Endothelial cell of umbilical vein (primary cell): ENCODE data around the gene PDE7B. TPM values are rescaled to one million over a fixed set of nuclear protein-coding genes. Genes with fewer than 3 reads are reported as not detected.

Experiments used
- BruUV-seq: library from RNA; stranded (reverse); fragments of 400-500 nt; replicated peaks from 2 replicates; lab custom pipeline; 2021; lab: Mats Ljungman, UMichigan
- CTCF ChIA-PET: fragments of 300-600, 350-600 bp; sonication (Branson Sonifier 250); formaldehyde crosslinking; loops from one replicate; lab custom pipeline; 2021; ENCODE audit warnings: antibody characterized with exemption, inconsistent platforms; lab: Charles Lee
- POLR2A ChIA-PET: fragments of 300-600, 350-600 bp; sonication (Branson Sonifier 250); formaldehyde crosslinking; loops from one replicate; lab custom pipeline; 2021; ENCODE audit warnings: antibody characterized with exemption, inconsistent platforms; lab: Charles Lee
- DNase-seq: peaks from one replicate; pipeline ENCODE4 v3.0.0-alpha.2; 2011; ENCODE audit warnings: low read depth, low spot score
- FAIRE-seq: peaks from 2 replicates; lab custom pipeline; 2011; peaks lifted over from hg19 to GRCh38; lab: Jason Lieb, UNC
- H2AFZ ChIP-seq: 2 replicates; pipeline ENCODE4 v1.6.0; 2012; ENCODE audit warnings: low read depth, low read length, control low read depth, inconsistent platforms
- H3K27ac ChIP-seq: 2 replicates; pipeline ENCODE4 v1.5.1; 2011; ENCODE audit warnings: low read depth, mild to moderate bottlenecking, control low read depth, low read length, moderate library complexity; ENCODE audit not compliant: insufficient read depth
- H3K27me3 ChIP-seq, 2 experiments: 2 replicates each; pipeline versions ENCODE4 v1.6.0 to v1.6.1; 2011; ENCODE audit warnings: low read length in 2 of 2, mixed read lengths in 1 of 2; ENCODE audit not compliant: control insufficient read depth in 2 of 2, insufficient read depth in 2 of 2
- H3K36me3 ChIP-seq, 2 experiments: 2 replicates in 1 of 2; 3 replicates in 1 of 2; pipeline ENCODE4 v1.5.1; 2011; ENCODE audit warnings: low read length in 2 of 2, mild to moderate bottlenecking in 1 of 2, moderate library complexity in 1 of 2; ENCODE audit not compliant: control insufficient read depth in 2 of 2, insufficient read depth in 2 of 2; ENCODE audit errors: extremely low read depth in 1 of 2
- H3K4me1 ChIP-seq: 3 replicates; pipeline ENCODE4 v1.5.1; 2011; ENCODE audit warnings: mild to moderate bottlenecking, low read length; ENCODE audit not compliant: control insufficient read depth, insufficient read depth; ENCODE audit errors: extremely low read depth
- H3K4me2 ChIP-seq: 2 replicates; pipeline ENCODE4 v1.6.1; 2011; ENCODE audit warnings: low read length, control low read depth, mixed read lengths; ENCODE audit not compliant: insufficient read depth
- H3K4me3 ChIP-seq, 3 experiments: fragments of 200-600 bp in 1 of 3; sonication (generic), shearing (Covaris generic) in 1 of 3; replicated peaks in 1 of 3; 2 replicates each; pipeline ENCODE4 v1.5.1; 2011 to 2016; ENCODE audit warnings: control low read depth in 3 of 3, low read length in 3 of 3, mild to moderate bottlenecking in 2 of 3, inconsistent platforms in 1 of 3, low read depth in 1 of 3, moderate library complexity in 1 of 3; ENCODE audit not compliant: insufficient read depth in 1 of 3
- H3K79me2 ChIP-seq: 2 replicates; pipeline ENCODE4 v1.6.0; 2012; ENCODE audit warnings: low read length, inconsistent platforms; ENCODE audit not compliant: control insufficient read depth, insufficient read depth
- H3K9ac ChIP-seq: replicated peaks from 2 replicates; pipeline ENCODE3; 2011; ENCODE audit warnings: low read length, control low read depth; ENCODE audit not compliant: insufficient read depth; ENCODE audit errors: extremely low read depth
- H3K9me1 ChIP-seq: replicated peaks from 3 replicates; pipeline ENCODE4 v1.6.0; 2011; ENCODE audit warnings: mild to moderate bottlenecking, low read length; ENCODE audit not compliant: control insufficient read depth, insufficient read depth; ENCODE audit errors: extremely low read depth
- H3K9me3 ChIP-seq: replicated peaks from 2 replicates; pipeline ENCODE4 v1.5.1; 2012; ENCODE audit warnings: low read length, inconsistent platforms; ENCODE audit not compliant: control insufficient read depth, insufficient read depth
- H4K20me1 ChIP-seq: replicated peaks from 2 replicates; pipeline ENCODE3; 2011; ENCODE audit warnings: mild to moderate bottlenecking, low read length; ENCODE audit not compliant: control insufficient read depth, insufficient read depth; ENCODE audit errors: extremely low read depth
- CTCF ChIP-seq, 2 donors: IDR thresholded peaks; 1 replicate in 1 of 2; 2 replicates in 1 of 2; pipeline ENCODE4 v1.5.1; 2011; ENCODE audit warnings: low read length in 2 of 2, mild to moderate bottlenecking in 2 of 2, moderate library complexity in 2 of 2, control low read depth in 1 of 2, inconsistent platforms in 1 of 2, low read depth in 1 of 2; ENCODE audit not compliant: insufficient read depth in 1 of 2; ENCODE audit errors: extremely low read depth in 1 of 2
- EZH2 ChIP-seq: IDR thresholded peaks from 2 replicates; pipeline ENCODE4 v1.6.1; 2012; ENCODE audit warnings: borderline replicate concordance, low read depth, mild to moderate bottlenecking, moderate library complexity, low read length, inconsistent platforms; ENCODE audit not compliant: severe bottlenecking
- FOS ChIP-seq: IDR thresholded peaks from 2 replicates; pipeline ENCODE4 v1.6.1; 2011; ENCODE audit warnings: mild to moderate bottlenecking, low read length, moderate library complexity, borderline replicate concordance; ENCODE audit not compliant: insufficient read depth
- GATA2 ChIP-seq: IDR thresholded peaks from 2 replicates; pipeline ENCODE4 v1.7.0; 2011; ENCODE audit warnings: low read depth, mild to moderate bottlenecking, moderate library complexity, mixed read lengths, low read length; ENCODE audit not compliant: insufficient read length, insufficient read depth
- JUN ChIP-seq: IDR thresholded peaks from 2 replicates; pipeline ENCODE4 v1.6.1; 2011; ENCODE audit warnings: borderline replicate concordance, low read depth; ENCODE audit not compliant: insufficient read length, insufficient read depth
- MAX ChIP-seq: IDR thresholded peaks from 2 replicates; pipeline ENCODE4 v1.6.1; 2011; ENCODE audit not compliant: insufficient read depth, insufficient read length
- MYC ChIP-seq: IDR thresholded peaks from one replicate; pipeline ENCODE4 v1.6.1; 2011; ENCODE audit warnings: mild to moderate bottlenecking, low read depth, low read length
- POLR2A ChIP-seq: IDR thresholded peaks from 2 replicates; pipeline ENCODE4 v1.6.1; 2012; ENCODE audit warnings: low read depth, mild to moderate bottlenecking, control low read depth, low read length
- POLR2AphosphoS5 ChIP-seq: IDR thresholded peaks from 2 replicates; pipeline ENCODE4 v1.6.1; 2012; ENCODE audit warnings: low read depth, mild to moderate bottlenecking, control low read depth, low read length, moderate library complexity; ENCODE audit not compliant: insufficient read depth
- dilution Hi-C: fragments of 300-500 bp; cut with MboI; formaldehyde crosslinking; loops from one replicate; pipeline ENCODE4 v1.15.0; 2019; ENCODE audit warnings: low sequenced_read_pairs; ENCODE audit not compliant: extremely low pct_ligation_motif_present
- intact Hi-C: fragments of 100-400 bp; cut with micrococcal nuclease; formaldehyde crosslinking; loops from one replicate; pipeline ENCODE4 v1.10.0; 2022
- polyA plus RNA-seq, 4 experiments: library from polyadenylated mRNA; depleted of rRNA in 3 of 4; stranded (reverse) in 3 of 4; unstranded in 1 of 4; fragments of >200 nt; gene quantifications; 2 replicates each; pipeline versions ENCODE4 v1.2.1 to v1.2.3, GENCODE V29; 2011 to 2012; ENCODE audit warnings: missing spikeins in 1 of 4
- total RNA-seq: library from RNA; stranded (reverse); gene quantifications from 2 replicates; pipeline ENCODE4 v1.2.3, GENCODE V29; 2021

Gene PDE7B
- total and polyA plus RNA-seq, 2 donors (not counting 3 experiments of a cell fraction or from before 2014, with no cell fraction given): 20.6 to 25.1 TPM

GRCh38 chr6:135837735-135838449, 13.6 kb upstream of the PDE7B start:
- Histone ChIP-seq H3K27me3 (peaks cover 22 to 28% of the 10 kb centered on the region in 2 experiments), H3K79me2 (no peaks in the 10 kb centered on the region), H3K4me2 (no peak overlapping the region), H3K4me1 (peaks cover 3% of the 10 kb centered on the region), H3K4me3 (no peak overlapping the region), H4K20me1 (no peaks in the 10 kb centered on the region), H3K9ac (no peak overlapping the region), H2AFZ (no peak overlapping the region), H3K27ac (no peak overlapping the region), H3K36me3 (no peaks in the 10 kb centered on the region), H3K9me1 (no peaks in the 10 kb centered on the region), H3K9me3 (no peaks in the 10 kb centered on the region)
- intact Hi-C loops (no loop called here), dilution Hi-C loops (no loop called here)
- CTCF ChIA-PET: no interaction called here
- no peak for DNase-seq
- POLR2A ChIA-PET: no interaction called here
- no peak for FAIRE-seq
- BruUV-seq: no TSS peak
- TF ChIP-seq POLR2AphosphoS5 (no peak), EZH2 (no peak), POLR2A (no peak), GATA2 (no peak), CTCF (IDR thresholded peaks at IDR 0.05; ENCODE audit: extremely low read depth in 1 of 2, insufficient read depth in 1 of 2, low read depth in 1 of 2, low read length in 2 of 2) (no peak), MAX (no peak), JUN (no peak), FOS (no peak), MYC (no peak)
